Stimulated activated CD4-positive, alpha-beta T cell treated with anti-CD3 and anti-CD28 coated beads, Interleukin-4, amount 100 ng/mL, for 24 hours (primary cell): ENCODE measurements around the gene CENPH.
"Not testable (repeated sequence)": the region's sequence is repeated elsewhere in the genome, so short reads cannot be mapped to it uniquely, and the experiment has no call there.

Experiments
- DNase-seq: peaks from one replicate; pipeline ENCODE4 v3.0.0-alpha.2; 2020

Gene CENPH

DNA sequence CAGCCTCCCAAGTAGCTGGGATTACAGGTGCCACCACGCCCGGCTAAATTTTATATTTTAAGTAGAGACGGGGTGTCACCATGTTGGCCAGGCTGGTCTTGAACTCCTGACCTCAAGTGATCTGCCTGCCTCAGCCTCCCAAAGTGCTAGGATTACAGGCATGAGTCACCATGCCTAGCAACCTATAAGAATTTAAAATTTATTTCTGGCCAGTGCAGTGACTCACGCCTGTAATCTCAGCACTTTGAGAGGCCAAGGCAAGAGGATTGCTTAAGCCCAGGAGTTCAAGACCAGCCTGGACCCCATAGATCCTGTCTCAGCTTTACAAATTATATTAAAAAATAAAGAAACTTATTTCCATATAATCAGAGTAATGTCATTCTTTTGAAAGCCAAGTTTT, 66.6 kb downstream of the CENPH start:
- not testable (repeated sequence) for DNase-seq

DNA sequence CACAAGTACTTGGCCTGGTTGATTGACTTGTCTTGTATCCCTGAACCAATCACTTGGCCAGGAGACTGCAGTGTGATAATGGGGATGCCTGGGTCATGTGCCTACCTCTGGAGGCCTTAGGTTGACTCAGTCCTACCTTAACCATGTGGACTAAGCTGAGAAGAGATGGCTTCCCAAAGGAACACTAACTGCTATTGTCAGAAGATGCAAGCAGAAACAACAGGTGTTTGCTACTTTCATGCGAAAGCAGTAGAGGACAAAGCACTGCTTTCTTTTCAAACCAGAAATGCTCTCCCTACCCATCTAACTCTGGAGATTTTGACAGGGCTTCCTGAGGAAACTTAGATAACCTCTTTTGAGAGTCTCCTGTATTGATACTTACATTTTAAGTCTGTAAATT, 68.2 kb downstream of the CENPH start:
- DNase-seq: no peak
